Measurements from ENCODE around the gene RCAN2.
A peak's percentile ranks its signal among the peaks of the same experiment; 100 is the strongest.
"Not testable (repeated sequence)": the region's sequence is repeated elsewhere in the genome, so short reads cannot be mapped to it uniquely, and the experiment has no call there.

RCAN2 gene

DNA sequence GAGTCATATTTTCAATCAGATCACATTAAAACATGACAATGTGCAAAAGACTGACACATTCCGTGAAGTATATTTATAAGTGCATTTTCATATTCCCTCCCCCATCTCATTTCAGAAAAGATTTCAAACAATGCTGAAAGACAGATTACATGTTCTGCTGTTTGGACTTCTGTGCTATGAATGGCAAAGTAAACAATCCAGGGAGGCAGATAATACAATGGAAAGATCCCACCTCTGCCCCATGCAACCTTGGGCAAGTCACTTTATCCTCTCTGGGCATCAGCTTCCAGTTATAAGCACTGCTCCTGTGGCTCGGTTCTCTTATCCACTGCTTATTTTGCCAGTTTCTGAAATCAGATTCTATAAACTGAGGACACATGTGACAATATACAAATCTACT, 110.2 kb downstream of the RCAN2 start:
- DNase-seq, result no peak

DNA sequence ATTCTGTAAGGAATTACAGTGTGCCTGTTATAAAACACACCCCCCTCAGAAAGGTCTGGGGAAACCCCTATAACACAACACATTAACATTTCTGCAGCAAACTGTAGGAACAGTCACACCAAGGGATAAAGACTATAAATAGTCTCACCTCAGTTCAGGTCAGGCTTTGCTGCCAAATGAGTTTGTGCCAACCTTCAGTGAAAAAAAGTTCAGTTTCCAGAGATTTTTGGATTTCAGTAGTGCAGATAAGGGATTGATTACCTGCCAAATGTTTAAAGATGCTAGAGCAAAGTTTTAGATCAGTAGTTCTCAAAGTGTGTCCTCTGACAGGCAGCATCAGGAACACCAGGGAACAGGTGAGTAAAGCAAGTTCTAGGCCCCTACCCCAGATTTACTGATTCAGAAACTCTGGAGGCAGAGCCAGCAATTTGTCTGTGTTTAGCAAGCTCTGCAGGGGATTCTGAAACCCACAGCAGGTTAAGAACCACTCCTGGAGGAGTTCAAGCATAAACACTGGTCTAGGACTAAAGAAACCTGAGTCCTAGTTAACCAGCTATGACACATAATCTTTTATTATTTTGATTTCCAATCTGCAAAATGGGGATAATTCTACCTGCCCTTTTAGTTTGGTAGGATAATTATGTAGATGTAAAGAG, 111.0 kb downstream of the RCAN2 start:
- DNase-seq, result no peak

DNA sequence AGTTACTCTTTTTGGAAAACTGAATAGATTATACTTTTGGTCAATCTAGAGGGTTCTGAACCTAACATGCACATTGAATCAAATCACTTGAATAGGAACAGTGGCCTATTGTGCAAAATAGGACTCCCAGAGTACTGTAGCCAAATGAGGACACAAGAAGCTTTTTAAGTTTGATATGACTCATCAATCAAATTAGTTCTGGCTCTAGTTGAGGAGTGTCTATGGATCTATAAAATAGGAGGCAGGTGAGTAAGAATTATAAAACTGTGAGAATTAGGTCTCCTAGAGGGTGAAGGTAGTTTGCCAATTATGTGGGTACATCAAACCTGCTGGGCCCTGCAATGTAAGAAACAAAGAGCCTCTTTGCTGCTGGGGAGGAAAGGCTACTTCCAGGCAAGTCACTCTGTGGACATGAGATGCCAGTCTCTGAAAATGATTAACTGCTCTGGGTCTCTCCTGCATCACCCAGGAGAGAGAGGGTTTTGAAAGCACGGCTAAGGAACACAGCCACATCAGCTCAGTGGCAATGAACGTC, 112.3 kb downstream of the RCAN2 start:
- DNase-seq, result no peak

DNA sequence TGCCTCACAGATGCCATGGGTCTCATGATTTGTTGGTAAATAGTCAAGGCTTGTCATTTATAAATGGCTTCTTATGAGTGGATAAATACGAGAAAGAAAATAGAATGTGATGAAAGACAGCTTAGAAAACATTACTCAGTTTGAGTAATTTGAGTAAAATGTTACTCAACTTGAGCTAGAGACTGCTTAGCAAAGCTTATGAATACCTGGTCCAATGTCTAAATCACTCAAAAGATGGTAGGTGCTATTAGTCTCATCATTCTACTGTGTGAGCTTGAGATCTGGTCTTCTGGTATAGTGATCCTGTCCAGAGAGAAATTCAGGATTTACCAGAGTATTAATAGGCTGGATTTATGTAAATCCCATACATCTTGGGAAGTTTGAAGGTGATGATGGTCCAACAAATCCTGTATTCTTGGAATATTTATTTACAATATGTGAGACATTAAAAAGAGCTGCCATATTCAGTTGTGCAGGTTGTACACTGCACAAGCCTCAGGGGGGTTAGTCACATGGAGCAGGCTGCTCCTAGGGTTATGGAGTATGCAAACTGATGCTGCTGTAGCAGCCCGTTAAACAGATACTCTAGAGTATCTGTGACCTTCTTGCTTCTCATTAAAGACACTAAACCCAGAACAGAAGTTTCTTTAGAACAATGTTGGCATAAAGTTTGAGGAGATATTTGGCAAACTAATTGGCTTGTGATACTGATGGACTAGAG, 112.9 kb downstream of the RCAN2 start:
- DNase-seq, result no peak

DNA sequence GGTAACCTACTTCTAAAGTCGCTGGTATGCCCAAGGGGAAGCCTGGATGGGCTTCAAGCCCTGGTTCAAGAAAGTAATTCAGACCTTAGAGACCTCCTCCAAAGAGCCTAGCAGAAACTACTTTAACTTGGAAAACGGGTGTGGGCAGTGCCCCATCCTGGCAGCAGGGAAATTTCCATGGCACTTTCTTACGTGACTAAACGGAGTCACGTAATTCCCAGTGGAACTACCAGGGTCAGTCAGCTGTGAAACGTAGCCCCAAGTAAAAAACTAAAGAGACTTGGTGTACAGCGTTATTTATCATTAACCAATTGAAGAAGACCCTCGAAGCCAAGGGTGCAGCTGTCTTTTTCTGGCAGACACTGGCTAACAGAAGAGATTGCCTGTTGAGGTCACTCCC, 114.0 kb downstream of the RCAN2 start:
- no peak for DNase-seq

DNA sequence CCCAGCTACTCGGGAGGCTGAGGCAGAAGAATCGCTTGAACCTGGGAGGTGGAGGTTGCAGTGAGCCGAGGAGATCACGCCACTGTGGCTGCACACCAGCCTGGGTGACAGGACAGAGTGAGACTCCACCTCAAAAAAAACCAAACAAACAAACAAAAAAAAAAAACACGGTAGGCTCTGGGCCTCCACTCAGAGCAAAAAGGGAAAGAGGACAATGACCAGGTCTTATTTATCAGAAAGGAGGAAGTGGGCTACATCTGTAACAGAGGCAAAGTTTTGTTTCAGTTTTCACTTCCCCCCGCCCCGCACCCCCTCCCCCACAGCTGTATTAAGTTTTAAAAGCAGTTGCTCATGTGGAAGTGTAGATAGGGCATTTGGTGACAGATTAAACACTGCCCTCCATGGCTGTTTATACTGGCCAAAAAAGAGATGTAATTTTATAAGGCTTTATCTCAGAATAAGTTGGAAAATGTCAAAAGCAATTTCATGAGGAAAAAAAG, 114.6 kb downstream of the RCAN2 start:
- peak; percentile 59 to 64 (median 64) for DNase-seq

DNA sequence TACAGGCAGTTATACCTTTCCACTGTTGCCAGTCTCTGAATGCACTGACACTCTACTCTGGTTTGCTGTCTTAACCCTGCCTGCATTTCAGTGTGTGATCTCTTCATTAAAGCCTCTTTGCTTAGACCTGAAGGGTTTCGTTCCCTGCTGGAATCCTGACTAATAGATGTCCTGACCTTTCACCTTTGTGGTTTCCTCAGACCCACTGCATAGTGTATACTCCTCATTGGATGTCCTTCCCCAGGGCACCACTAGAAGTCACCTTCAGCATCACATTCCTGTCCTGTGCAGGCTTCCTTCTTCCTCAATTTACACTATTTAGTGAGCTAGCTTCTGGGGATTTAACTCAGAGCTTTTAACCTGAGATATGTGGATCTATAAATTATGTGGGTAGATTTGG, 120.6 kb downstream of the RCAN2 start:
- no peak for DNase-seq

DNA sequence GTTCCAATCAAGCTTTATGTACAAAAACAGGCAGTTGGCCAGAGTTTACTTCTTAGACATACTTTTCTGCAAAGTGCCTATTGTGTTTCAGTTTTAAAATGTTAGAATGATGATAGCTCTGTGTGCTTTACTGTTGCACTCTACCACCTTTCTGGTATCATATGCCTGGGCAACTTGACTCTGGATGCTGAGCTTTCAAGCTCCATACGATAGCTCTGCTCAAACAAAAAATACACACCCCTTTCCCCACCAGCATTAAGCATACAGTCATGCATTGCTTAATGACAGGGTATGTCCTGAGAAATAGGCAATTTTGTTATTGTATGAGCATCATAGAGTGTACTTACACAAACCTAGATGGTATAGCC, 123.1 kb downstream of the RCAN2 start:
- DNase-seq, result no peak

DNA sequence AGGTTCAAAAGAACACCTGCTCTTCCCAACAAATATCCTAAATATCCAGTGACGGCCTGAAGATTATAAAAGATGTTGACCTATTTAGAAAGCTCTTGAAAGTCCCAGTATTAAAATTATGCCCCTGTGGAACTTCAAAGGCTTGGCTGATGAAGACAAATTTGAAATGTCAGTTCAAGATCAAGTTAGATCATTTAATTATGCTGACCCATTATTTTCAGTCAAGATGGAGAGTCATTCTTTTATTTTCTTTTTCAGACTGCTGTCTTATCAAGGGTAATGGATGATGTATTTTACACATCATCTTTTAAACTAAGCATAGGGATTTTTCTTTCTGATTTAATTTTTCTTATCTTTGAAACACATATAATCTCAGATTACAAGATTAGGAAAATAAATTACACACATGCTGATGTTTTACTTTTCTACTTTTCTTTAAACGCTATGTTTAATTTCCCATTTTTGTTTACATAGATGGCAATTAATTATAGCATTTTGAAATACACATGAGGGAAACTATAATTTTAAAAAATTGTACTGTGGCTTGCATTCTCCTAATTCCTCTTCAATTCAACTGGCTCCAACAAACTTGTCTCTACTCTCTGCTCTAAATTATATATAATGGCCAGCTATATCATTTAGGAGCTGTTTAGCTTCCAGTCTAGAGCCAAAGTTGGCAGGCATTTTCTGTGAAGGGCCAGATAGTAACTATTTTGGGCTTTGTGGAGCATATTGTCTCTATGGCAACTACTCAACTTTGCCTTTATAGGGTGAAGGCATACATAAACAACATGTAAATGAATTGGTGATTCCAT, 123.7 kb downstream of the RCAN2 start:
- DNase-seq, result no peak

DNA sequence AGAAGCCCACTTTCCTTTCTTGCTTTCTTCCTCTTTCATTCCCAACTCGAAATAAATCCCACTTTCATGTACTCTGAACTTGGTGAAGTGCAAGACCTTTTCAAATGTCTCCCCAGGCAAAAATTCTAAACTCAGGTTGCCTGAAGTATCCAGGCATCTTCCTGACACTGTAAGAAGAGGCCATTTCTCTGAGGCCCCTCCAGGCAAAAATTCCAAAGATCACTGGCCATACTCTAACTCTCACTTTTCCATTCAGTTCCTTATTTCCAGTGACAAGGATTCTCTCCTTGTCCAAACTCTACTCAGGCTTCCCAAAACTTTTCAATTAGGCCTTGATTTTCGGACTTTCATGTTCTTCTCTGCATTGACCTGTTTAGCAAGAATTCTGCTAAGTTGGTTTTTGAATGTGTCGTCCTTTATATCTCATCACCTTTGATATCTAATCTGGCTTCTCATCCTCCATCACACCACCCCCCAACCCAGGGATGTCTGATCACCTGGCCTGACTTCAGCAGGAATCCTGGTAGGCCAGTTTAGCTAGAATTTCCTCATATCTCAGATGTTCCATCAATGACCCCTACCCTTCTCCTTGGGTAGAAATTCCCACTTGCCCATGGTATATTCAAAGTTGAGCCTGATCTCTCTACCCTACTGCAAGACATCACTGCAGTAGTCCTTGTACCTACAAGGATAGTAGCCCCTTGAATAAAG, 124.9 kb downstream of the RCAN2 start:
- no peak for DNase-seq

DNA sequence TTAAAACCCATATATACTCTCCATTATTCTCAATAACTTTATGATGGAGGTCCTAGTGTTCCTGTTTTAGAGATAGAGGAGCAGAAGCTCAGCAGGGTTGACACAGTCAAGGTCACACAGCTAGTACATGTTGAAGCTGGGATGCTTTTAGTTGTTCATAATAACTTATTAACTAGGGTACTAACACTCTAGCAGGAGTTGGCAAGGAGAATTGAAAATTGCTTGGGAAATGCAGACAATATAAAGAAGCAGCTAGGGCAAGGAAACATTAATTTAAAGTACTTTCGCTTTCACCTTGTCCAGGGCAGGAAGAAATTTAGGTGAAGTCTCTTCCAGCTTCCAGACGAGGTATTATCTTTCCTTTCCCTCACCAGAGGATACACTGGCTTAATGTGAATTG, 133.7 kb downstream of the RCAN2 start:
- DNase-seq, result no peak

DNA sequence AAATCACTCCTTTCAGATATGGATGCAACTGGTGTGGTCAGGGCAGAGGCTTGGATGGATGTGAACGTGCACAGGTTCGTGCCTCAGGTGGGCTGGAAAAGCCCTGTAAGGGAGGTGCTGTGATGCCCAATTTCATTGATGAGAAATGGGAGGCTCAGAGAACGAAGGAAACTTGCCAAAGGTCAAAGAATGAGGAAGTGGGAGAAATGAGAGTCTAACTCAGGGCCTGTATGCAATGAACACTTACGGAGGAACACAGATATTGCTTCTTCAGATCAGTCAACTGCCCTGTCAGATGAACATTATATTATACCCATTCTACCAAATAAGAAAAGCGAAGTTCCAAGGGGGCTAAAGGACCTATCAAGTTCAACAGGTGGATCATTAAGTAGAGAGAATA, 134.7 kb downstream of the RCAN2 start:
- DNase-seq, result peak in 1 of 3 donors; percentile 5

DNA sequence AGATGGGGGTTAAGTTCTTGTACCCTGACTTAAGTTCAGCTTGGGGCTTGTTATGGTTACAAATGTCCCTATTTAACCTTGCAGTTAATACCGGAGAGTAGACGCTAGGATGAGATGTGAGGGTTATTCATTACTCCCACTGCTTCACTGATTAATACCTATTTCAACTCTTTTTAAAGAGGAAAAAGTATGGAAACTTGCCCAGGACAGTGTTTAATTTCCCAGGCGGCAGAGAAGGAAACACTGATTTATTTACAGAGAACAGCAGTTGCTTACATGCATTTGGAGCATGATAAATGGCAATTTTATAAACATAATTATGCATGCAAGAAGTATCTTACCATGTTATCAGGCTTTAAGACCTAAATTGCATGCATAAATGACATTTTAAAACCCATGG, 137.7 kb downstream of the RCAN2 start:
- DNase-seq, result no peak

DNA sequence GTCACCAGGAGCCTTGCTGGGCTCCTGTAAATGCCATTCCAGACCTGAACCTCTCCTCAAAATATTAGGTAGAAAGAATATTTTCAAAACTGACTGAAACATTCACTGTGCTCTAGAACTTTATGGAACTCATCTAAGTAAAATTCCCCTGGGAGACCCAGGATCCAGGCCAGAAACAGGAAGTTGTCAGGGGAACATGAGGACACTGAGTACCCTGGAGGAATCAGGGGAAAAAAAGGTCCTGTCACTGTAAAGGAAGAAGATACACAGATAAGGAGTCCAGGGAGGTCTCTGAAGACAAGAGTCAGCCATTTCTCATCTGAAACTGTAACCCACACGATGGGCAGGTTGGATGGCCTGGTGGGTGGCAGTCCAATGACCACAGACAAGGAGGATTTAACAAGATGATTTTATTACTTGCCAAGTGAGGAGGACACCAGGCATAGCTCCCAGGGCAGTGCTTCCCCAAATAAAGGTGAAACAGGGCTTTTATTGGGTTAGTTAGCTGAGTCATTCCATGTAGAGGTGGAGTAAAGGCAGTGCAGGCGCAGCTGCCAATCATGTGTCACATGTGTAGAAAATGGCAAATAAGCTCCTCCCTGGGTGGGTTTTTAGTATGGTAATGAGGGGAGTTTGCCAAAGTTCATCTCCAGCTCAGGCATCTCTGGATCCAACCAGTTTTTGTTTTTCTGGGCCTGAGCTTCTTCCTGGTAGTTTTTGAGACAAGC, 138.5 kb downstream of the RCAN2 start:
- peak in 1 of 3 donors; percentile 17 for DNase-seq

DNA sequence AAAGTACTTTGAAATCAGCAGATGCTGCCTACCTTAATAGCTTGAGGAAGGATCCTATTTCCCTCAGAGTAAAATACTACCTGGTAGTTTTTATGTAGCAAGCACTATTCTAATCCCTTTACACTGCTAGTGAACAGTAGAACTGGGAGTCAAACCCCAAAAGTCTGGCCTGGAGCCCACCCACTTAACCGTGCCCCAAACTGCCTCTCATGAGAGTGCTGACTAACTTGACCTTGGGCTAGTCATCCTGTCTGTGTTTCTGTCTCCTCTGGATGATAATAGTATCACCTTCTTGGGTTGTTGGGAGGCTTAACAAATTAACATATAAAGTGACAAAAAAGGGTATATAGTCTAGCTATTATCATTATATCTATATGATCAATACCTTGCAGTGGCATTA, 140.5 kb downstream of the RCAN2 start:
- DNase-seq, result no peak

DNA sequence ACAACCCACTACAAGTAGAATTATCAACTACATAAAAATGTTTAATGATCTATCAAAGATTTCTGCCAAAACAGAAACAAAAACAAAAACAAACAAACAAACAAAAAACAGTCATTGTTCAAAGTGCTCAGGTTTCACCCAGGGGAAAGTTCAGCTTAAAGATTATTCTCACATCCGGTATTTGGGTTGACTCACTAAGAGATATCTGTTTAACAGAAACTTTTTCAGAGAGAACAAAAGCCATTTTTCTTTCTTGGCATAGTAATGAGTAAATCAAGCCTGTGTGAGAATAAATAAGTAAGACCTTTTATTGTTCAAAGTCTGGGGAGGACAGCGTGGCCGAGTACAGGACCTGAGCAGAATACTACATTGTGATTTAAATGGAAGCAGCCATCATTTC, 143.6 kb downstream of the RCAN2 start:
- DNase-seq, result no peak

DNA sequence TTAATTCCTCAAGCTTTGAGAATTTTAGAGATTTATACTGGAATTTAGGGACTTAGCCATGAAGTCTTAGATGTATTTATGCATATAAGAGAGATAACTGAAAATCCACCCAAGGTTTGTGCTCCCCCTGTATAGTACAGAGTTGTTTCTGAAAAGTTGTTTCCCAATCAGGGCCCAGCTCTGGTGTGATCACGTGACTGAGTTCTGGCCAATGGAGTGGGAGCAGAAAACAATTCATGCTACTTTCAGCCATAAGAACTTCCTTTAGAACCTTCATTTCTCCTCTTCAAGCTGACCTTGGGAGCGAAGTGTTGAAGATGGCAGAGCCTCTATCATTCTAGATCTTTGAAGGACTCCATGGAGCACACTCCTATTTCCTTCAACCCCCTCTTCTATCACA, 151.0 kb downstream of the RCAN2 start:
- no peak for DNase-seq

DNA sequence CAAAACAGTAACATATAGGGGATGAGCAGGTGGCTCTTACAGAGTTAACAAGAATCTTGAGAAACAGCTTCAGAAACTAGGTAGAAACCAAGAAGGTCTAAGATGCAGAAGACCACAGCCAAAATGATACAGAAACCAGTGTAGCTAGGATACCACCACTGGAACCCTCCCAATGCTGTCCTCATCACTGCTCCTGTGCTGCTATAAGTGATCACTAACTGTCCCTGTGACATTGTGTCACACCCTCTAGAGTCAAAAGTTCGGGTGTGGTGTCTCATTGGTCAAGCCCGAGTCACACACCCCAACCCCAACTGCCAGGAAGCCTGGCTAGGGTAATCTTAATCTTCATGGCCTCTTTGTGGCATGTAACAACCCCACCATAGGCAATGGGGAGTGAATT, 153.1 kb downstream of the RCAN2 start:
- no peak for DNase-seq

DNA sequence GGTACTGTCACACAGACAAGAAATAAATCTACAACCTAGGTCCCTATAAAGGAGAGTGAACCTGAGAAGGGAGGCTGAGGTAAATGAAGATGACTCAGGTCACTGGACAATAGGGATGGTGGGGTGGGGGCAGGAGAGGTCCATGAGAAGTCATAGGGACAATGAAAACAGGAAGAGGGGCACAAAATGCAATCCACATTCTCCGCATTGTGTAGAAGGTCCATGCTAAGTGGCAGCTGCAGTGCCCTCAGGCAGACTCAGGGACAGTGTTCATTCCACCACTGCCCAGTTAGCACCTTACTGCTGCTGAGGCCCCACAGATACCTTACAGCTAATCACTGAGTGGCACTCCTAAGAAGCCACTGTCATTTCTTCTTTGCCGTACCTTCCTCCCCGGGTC, 156.8 kb downstream of the RCAN2 start:
- no peak for DNase-seq

DNA sequence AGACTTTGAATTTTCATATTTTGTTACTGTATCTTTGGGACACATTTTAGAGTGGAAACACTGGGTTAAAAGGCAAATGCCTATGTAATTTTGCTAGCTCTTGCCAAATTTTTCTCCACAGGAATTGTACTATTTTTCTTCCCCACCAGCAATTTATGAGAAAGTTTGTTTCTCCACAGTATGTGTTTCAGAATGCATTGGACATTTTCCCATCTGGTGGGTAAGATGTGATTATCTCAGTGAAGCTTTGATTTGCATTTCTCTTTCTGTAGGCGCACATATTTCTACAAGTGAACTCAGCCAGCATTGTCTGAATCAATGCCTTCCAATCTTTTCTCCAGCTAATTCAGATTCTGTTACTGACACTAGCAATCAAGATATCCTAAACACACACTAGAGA, 157.8 kb downstream of the RCAN2 start:
- DNase-seq, result no peak

DNA sequence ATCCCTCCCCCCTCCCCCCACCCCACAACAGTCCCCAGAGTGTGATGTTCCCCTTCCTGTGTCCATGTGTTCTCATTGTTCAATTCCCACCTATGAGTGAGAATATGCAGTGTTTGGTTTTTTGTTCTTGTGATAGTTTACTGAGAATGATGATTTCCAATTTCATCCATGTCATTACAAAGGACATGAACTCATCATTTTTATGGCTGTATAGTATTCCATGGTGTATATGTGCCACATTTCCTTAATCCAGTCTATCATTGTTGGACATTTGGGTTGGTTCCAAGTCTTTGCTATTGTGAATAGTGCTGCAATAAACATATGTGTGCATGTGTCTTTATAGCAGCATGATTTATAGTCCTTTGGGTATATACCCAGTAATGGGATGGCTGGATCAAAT, 158.8 kb downstream of the RCAN2 start:
- not testable (repeated sequence) for DNase-seq

DNA sequence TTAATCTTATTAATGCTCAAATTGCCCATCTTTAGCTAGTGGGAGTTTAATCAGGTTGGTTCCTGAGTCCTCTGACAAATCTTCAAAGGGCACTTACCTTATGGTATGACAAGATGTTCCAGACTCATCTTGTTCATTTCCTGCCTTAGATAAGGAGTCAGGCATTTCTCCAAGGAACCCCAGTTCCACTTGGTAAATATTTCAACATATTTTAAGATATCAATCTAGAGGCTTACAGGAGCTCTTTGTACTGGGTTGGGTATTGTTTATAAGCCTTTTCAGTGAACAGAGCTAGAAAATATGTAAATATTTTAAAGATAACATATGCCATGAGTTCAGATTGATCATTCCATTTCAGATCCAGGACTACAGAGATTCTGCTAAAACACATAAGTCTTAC, 159.8 kb downstream of the RCAN2 start:
- DNase-seq, result no peak

Measured in suppressor macrophage treated with lipopolysaccharide for 1 hour (primary cell).